Inflammatory macrophage (primary cell): ENCODE measurements around the gene AAK1.
"Not testable (repeated sequence)": the region's sequence is repeated elsewhere in the genome, so short reads cannot be mapped to it uniquely, and the experiment has no call there.

ENCODE experiments used
- DNase-seq, 2 donors: peaks; one replicate each; pipeline ENCODE4 v3.0.0-alpha.2; 2020 to 2022

AAK1 gene

DNA sequence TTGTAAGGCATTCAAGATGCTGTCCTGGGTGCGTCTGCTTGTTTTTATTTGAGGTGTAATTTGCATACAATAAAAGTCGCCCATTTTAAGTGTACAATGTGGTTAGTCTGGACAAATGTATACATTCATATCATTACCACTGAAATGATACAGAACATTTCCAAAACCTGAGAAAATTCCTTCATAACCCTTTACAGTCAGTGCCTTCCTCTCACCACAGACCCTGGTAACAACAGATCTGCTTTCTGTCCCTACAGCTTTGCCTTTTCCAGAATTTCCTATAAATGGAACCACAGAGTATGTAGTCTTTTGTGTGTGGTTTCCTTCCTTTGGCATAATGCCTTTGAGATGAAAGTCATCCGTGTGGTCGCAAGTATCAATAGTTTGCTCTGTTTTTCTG, 160.5 kb downstream of the AAK1 start:
- DNase-seq = no peak

GRCh38 chr2:69482471-69482870, 161.1 kb downstream of the AAK1 start:
- no peak for DNase-seq

GRCh38 chr2:69481421-69481820, 162.1 kb downstream of the AAK1 start:
- no peak for DNase-seq

GRCh38 chr2:69477627-69478026, 165.9 kb downstream of the AAK1 start:
- no peak for DNase-seq

GRCh38 chr2:69474688-69475087, 168.9 kb downstream of the AAK1 start:
- DNase-seq = no peak

DNA sequence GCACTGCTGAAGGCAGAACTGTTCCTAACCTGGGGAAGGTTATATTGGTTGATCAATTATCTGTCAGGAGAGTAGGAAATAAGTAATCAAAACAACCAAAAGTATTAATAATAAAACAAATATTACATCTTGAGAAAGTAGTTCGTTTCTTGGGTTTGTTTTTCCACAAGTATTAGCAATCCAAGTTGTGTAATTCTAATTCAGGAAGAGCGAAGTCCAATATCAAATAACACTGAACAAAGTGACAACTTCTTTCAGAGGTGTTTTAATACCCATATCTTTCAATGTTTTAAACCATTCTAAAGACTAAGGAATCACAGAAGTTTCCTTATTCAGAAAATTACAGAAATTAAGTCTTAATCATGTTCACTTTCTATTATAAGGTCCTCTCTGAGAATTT, 171.7 kb downstream of the AAK1 start:
- DNase-seq = no peak

GRCh38 chr2:69470911-69471310, 172.6 kb downstream of the AAK1 start:
- DNase-seq = no peak

DNA sequence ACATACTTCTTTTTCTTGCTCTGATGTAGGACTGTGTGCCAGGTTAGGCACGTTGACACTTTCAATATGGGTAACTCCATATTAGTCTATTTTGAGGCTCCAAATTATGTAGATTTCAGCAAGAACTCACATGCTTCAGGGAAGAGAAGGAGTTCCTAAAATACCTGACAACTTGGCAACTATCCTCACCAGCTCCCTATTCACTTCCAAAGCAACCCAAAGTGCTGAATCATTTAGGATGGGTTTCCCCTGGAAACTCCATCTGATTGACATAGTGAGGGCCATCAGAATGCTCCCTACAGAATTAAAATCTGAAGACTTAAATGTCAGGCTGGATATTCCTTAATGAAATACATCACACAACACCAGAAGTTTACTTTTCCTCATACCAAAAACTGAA, 173.8 kb downstream of the AAK1 start:
- no peak for DNase-seq

DNA sequence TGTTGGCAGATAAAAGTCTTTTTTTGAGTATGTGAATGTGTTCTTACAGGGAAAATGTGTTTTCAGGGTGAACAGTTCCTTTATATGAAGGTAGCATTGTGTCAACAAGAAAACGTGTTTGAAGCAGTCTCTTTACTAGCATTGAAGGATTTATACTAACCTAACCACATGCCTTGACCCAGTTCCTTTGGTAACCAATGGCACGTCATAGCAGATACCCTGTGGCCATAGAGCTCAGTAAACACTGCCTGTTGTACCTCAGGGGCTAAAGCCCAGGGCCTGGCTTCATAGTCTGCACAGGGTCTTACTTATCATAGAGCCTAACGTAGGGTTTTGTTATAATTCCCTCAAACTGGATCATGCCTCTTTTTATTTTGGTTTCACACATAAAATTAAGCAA, 174.2 kb downstream of the AAK1 start:
- no peak for DNase-seq

DNA sequence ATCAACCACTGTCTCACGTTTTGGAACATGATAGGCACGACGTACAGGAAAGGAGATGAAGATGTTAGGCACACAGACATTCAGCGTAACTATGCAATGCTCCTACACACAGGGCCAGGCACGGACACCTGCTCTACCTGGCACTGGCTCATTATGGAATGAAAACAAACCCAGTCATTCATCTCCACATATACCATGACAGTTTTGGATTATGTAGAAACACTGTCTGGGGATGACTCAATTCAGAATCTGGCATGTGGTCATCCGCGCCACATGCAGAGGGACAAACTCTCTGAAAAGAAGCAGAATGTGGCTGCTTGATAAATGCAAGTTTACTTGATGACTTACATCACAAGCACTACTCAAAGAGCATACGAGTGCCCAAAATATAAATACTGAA, 176.8 kb downstream of the AAK1 start:
- no peak for DNase-seq

- DNase-seq = no peak
Observed at GRCh38 chr2:69465513-69466456, 177.8 kb downstream of the AAK1 start.

GRCh38 chr2:69464575-69464974, 179.0 kb downstream of the AAK1 start:
- no peak for DNase-seq

DNA sequence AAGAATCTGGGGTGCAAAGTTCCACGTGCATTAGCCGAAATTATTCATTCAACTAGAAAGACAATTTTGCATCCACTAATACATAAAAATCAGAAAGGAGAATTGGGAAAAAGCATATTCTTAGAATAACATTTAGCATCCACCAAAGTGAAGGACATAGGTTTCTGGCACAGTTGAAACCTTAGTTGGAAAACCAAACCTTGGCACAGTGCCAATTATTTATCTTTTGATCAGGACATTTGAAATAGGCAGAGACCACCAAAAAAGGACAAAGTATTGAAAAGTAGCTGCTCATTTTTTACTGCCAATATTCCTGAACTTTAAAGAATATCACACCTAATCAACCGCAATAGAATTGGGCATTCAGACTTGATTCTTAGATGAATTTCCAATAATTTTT, 180.8 kb downstream of the AAK1 start:
- no peak for DNase-seq

GRCh38 chr2:69461404-69461803, 182.1 kb downstream of the AAK1 start:
- no peak for DNase-seq

- no peak for DNase-seq
Observed at GRCh38 chr2:69459936-69460335, 183.6 kb downstream of the AAK1 start.

GRCh38 chr2:69456950-69457445, 186.5 kb downstream of the AAK1 start:
- DNase-seq = no peak

GRCh38 chr2:69456154-69456553, 187.4 kb downstream of the AAK1 start:
- no peak for DNase-seq

DNA sequence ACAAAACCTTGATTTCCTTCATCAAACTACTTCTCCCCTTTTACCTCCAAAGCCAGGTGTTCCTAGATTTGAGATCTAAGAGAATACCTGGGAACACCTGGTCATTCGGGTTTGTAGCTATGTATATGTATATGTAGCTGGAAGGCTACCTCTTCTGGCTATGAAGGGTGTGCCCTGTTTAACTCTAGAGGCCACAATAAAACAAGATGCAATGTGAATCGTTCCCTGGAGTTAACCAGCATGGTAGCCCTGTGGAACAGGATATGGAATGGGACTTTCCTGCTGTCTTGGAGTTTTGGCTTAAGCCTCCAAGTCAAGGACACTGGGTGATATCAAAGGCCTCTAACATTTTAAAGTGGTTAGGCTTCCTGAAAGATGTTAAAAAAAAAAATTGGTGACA, 188.6 kb downstream of the AAK1 start:
- DNase-seq = no peak

DNA sequence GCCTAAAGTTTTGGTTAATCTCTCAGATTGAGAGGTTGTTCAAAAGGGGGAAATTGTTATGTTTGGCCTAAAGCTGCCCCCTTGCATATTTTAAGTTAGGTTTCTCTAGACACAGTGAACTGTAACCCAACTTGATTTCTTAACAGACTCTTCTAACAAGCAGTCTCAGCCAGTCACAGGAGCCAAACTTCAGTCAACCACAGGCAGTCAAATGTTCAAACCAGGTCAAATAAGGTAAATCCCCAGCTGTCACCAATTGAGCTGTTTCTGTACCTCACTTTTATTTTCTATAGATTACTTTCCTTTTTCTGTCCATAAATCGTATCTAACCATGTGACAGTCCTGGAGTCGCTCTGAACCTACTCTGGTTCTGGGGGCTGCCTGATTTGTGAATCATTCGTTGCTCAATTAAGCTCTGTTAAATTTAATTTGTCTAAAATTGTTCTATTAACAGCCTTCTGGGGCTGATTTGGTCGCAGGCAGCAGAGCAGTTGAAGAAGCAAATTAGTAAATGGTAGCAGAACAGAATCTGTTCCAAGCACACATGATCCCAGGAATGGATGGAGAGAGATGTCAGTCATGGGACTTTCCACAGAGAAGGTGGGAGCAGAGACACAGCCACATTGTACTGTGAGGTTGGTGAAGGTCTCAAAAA, 189.9 kb downstream of the AAK1 start:
- DNase-seq = no peak

GRCh38 chr2:69452687-69453086, 190.9 kb downstream of the AAK1 start:
- DNase-seq = no peak

GRCh38 chr2:69450735-69451416, 192.7 kb downstream of the AAK1 start:
- no peak for DNase-seq

DNA sequence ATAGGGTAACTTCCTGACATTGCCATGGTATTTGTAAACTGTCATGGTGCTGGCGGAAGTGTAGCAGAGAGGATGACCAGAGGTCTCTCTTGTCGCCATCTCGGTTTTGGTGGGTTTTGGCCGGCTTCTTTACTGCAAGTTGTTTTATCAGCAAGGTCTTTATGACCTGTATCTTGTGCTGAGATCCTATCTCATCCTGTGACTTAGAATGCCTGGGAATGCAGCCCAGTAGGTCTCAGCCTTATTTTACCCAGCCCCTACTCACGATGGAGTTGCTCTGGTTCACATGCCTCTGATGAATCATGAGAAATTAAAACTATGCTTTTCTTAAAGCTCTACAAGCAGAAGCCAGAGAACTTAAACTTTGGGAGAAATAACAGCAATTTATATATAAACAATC, 193.6 kb downstream of the AAK1 start:
- DNase-seq = no peak

DNA sequence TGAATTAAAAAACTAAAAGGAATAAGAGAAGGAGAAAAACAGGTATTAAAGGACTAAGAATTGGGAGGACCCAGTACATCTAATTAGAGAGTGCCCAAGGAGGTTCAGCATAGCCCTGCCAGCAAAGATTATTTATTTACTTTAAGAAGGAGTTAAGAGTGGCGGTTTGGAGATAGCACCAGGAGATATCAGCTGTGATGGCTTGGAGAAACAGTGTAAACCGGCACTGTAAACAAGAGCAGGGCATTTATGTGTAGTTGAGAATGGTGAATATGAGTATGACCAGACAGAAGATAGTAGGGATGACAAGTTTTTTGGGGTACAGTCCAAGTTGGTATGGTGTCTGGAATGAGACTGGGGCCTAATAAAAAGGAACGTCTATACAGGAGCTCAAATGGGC, 199.9 kb downstream of the AAK1 start:
- not testable (repeated sequence) for DNase-seq
